HepG2 (cell line): ENCODE results near the gene TNS4. TPM values are rescaled to one million over a fixed set of nuclear protein-coding genes. Genes with fewer than 3 reads are reported as not detected.

Source experiments
- ATAC-seq: fragments of 200-7000 bp; cut with Tn5 transposase; 3 replicates; pipeline ENCODE4 v1.9.1; 2020; ENCODE audit warnings: mild to moderate bottlenecking, moderate library complexity
- BruUV-seq: library from RNA; stranded (reverse); fragments of 400-500 nt; replicated peaks from 2 replicates; lab custom pipeline; 2021; lab: Mats Ljungman, UMichigan
- CTCF ChIA-PET: fragments of 300-600 bp; formaldehyde crosslinking; extraction: SDS; loops from one replicate; lab custom pipeline; 2021; ENCODE audit warnings: low total read pairs, inconsistent platforms, low intra/inter-chr PET ratio; lab: Yijun Ruan, JAX
- POLR2A ChIA-PET: fragments of 350-600 bp; sonication (Branson Sonifier 250); formaldehyde crosslinking; loops from one replicate; lab custom pipeline; 2020; ENCODE audit warnings: antibody characterized with exemption, inconsistent platforms; lab: Yijun Ruan, JAX
- DNase-seq: peaks from one replicate; pipeline ENCODE4 v3.0.0-alpha.2; 2015; ENCODE audit warnings: low spot score
- FAIRE-seq: peaks from 3 replicates; lab custom pipeline; 2011; peaks lifted over from hg19 to GRCh38; lab: Jason Lieb, UNC
- H2AFZ ChIP-seq: one replicate; pipeline ENCODE4 v1.6.1; 2011; ENCODE audit warnings: low read length, inconsistent platforms
- H3K27ac ChIP-seq: fragments of 300-600 bp; 3 replicates; pipeline ENCODE4 v1.8.0; 2011; ENCODE audit warnings: mixed run types, mild to moderate bottlenecking, mixed read lengths, low read length, inconsistent platforms; ENCODE audit not compliant: insufficient read depth; ENCODE audit errors: extremely low read length
- H3K27me3 ChIP-seq, 2 experiments: fragments of 200-600 bp in 1 of 2; 2 replicates in 1 of 2; 3 replicates in 1 of 2; pipeline versions ENCODE4 v1.6.0 to v1.8.0; 2011; ENCODE audit warnings: low read length in 2 of 2, mild to moderate bottlenecking in 2 of 2, moderate library complexity in 2 of 2, inconsistent platforms in 1 of 2; ENCODE audit not compliant: insufficient read depth in 2 of 2, control insufficient read depth in 1 of 2
- H3K36me3 ChIP-seq, 2 experiments: fragments of 200-600 bp in 1 of 2; replicated peaks in 1 of 2; 2 replicates in 1 of 2; 3 replicates in 1 of 2; pipeline versions ENCODE4 v1.5.1 to v1.8.0; 2011; ENCODE audit warnings: low read length in 2 of 2, inconsistent platforms in 1 of 2; ENCODE audit not compliant: insufficient read depth in 2 of 2, control insufficient read depth in 1 of 2
- H3K4me1 ChIP-seq: 2 replicates; pipeline ENCODE4 v1.5.1; 2012; ENCODE audit warnings: low read length, inconsistent platforms; ENCODE audit not compliant: insufficient read depth
- H3K4me2 ChIP-seq: 2 replicates; pipeline ENCODE4 v1.6.0; 2011; ENCODE audit warnings: low read depth, low read length, inconsistent platforms
- H3K4me3 ChIP-seq, 3 experiments: fragments of 200-600 bp in 1 of 3; sonication (generic), shearing (Covaris generic) in 1 of 3; replicated peaks in 1 of 3; 2 replicates each; pipeline ENCODE4 v1.5.1; 2011 to 2016; ENCODE audit warnings: low read length in 3 of 3, inconsistent platforms in 2 of 3, low read depth in 2 of 3, mild to moderate bottlenecking in 2 of 3, control low read depth in 1 of 3, mixed read lengths in 1 of 3; ENCODE audit not compliant: insufficient read depth in 1 of 3
- H3K79me2 ChIP-seq: one replicate; pipeline ENCODE4 v1.6.1; 2011; ENCODE audit warnings: low read length, inconsistent platforms; ENCODE audit not compliant: insufficient read depth
- H3K9ac ChIP-seq: 2 replicates; pipeline ENCODE4 v1.6.0; 2011; ENCODE audit warnings: mild to moderate bottlenecking, low read depth, low read length, inconsistent platforms; ENCODE audit not compliant: insufficient read depth
- H3K9me3 ChIP-seq: 2 replicates; pipeline ENCODE4 v1.5.1; 2012; ENCODE audit warnings: mild to moderate bottlenecking, low read length
- H4K20me1 ChIP-seq: 2 replicates; pipeline ENCODE4 v1.6.0; 2011; ENCODE audit warnings: inconsistent platforms, mild to moderate bottlenecking, low read length, moderate library complexity; ENCODE audit not compliant: insufficient read depth
- BHLHE40 ChIP-seq: IDR thresholded peaks from 2 replicates; pipeline ENCODE4 v1.6.1; 2011; ENCODE audit warnings: low read length, improper control_type of control experiment
- FOXA3 ChIP-seq: IDR thresholded peaks from 2 replicates; pipeline ENCODE4 v1.6.1; 2016; ENCODE audit warnings: missing genetic modification reagents, missing compliant biosample characterization
- MXI1 ChIP-seq: IDR thresholded peaks from 3 replicates; pipeline ENCODE4 v1.6.1; 2012; ENCODE audit warnings: low read depth, low read length, inconsistent platforms, borderline replicate concordance
- PHF5A ChIP-seq: IDR thresholded peaks from one replicate; pipeline ENCODE4 v1.6.1; 2018; ENCODE audit warnings: low read depth, missing genetic modification reagents; ENCODE audit not compliant: unreplicated experiment
- SIX4 ChIP-seq: sonication (generic); formaldehyde crosslinking; IDR thresholded peaks from 2 replicates; pipeline ENCODE4 v1.4.0; 2020; ENCODE audit warnings: missing genetic modification reagents
- SNAPC2 ChIP-seq: sonication (generic); formaldehyde crosslinking; IDR thresholded peaks from 2 replicates; pipeline ENCODE4 v1.8.1; 2022; ENCODE audit warnings: mild to moderate bottlenecking, missing genetic modification reagents
- SSRP1 ChIP-seq: IDR thresholded peaks from 2 replicates; pipeline ENCODE4 v1.6.1; 2016; ENCODE audit warnings: control low read depth
- TBL1XR1 ChIP-seq: fragments of 150-350 bp; IDR thresholded peaks from 2 replicates; pipeline ENCODE4 v1.6.1; 2014; ENCODE audit warnings: borderline replicate concordance, low read length; ENCODE audit not compliant: partially characterized antibody
- TBX3 ChIP-seq: fragments of 450-650 bp; IDR thresholded peaks from 2 replicates; pipeline ENCODE4 v1.6.1; 2017; ENCODE audit warnings: antibody characterized with exemption, mild to moderate bottlenecking, inconsistent platforms, borderline replicate concordance
- ZBTB3 ChIP-seq: sonication (generic); formaldehyde crosslinking; IDR thresholded peaks from 2 replicates; pipeline ENCODE4 v1.4.0; 2020; ENCODE audit warnings: low read depth, mild to moderate bottlenecking, moderate library complexity, missing genetic modification reagents, borderline replicate concordance
- WGBS: methylation state at CpG from one replicate; pipeline ENCODE4 v1.1.6; 2017; ENCODE audit warnings: low lambda C conversion rate; 5-methylcytosine and 5-hydroxymethylcytosine counted together
- in situ Hi-C: cut with HindIII; loops from 2 replicates; pipeline ENCODE4 v1.10.0; 2017; ENCODE audit warnings: low pct_unique_long_range_greater_than_20kb; ENCODE audit not compliant: extremely low pct_ligation_motif_present
- intact Hi-C: fragments of 100-400 bp; cut with micrococcal nuclease; formaldehyde crosslinking; loops from one replicate; pipeline ENCODE4 v1.10.0; 2022; ENCODE audit not compliant: unreplicated experiment
- polyA plus RNA-seq, 8 experiments: library from polyadenylated mRNA; depleted of rRNA in 3 of 8; stranded (reverse) in 7 of 8; unstranded in 1 of 8; fragments of >200 nt; fragmentation: Illumina TruSeq in 4 of 8; extraction: Trizol in 4 of 8; gene quantifications; 2 replicates each; pipeline versions ENCODE4 v1.2.1 to v1.2.3, GENCODE V29; 2011 to 2016; ENCODE audit warnings: low read depth in 4 of 8, missing spikeins in 1 of 8, mixed read lengths in 1 of 8; ENCODE audit not compliant: insufficient read depth in 1 of 8
- total RNA-seq, 5 experiments: library from RNA; depleted of rRNA; stranded (reverse); fragments of >200 nt; fragmentation: Illumina TruSeq; extraction: Trizol; gene quantifications; 2 replicates each; pipeline ENCODE4 v1.2.3, GENCODE V29; 2016; ENCODE audit warnings: low read depth in 1 of 5
- TF ChIP-seq, protein P1 (sequence below): sonication (generic); formaldehyde crosslinking; IDR thresholded peaks from 2 replicates; pipeline ENCODE4 v1.5.0; 2020; ENCODE audit warnings: mild to moderate bottlenecking, missing genetic modification reagents, borderline replicate concordance
- TF ChIP-seq, protein P2 (sequence below): sonication (generic); formaldehyde crosslinking; IDR thresholded peaks from 2 replicates; pipeline ENCODE4 v1.5.0; 2020; ENCODE audit warnings: missing genetic modification reagents
- TF ChIP-seq, protein P3 (sequence below): sonication (generic); formaldehyde crosslinking; IDR thresholded peaks from 2 replicates; pipeline ENCODE4 v1.8.1; 2023; ENCODE audit warnings: mild to moderate bottlenecking, missing genetic modification reagents
- TF ChIP-seq, protein P4 (sequence below): sonication (generic); formaldehyde crosslinking; IDR thresholded peaks from 2 replicates; pipeline ENCODE4 v1.4.0; 2020; ENCODE audit warnings: missing genetic modification reagents, borderline replicate concordance

The TNS4 gene
- total and polyA plus RNA-seq, 2 of the 13 experiments (the other 11 are each of a cell fraction or from before 2014, with no cell fraction given) = 0.58 to 2.1 TPM

DNA sequence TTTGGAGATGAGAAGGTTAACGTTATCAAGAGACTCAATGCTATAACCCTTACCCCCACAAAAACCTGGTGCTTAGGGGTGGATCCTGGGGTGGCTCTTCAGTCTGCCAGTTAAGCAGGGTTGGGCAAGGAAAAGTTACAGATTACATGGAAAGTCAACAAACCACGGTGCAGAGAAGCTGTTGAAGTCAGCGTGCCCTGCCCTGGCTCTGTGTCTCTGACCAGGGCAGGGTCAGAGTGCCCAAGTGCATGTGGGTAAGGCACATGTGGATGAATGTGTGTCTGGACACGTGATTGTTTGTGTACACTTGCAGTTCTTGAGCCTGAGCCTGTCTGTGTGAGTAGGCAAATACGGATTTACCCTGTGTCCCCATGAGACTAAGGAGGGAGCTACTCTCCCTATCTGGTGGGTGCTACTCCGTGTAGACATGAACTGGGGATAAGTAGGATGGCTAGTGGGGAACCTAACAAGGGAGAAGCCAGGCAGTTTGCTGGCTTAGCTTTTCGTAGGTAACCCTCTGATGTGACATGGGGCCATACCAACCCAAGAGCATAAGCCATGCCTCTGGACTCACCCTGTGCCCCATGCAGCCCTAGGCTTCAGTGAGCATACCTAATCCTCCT, 52.7 kb downstream of the TNS4 start:
- in situ Hi-C loops = no loop called here
- peak; percentile 95 for DNase-seq
- WGBS = 1% methylated on average over 6 of the region's 7 CpGs
- no peaks in the 10 kb centered on the region for H3K79me2 ChIP-seq
- no TSS peak for BruUV-seq
- H3K4me2 ChIP-seq = peak overlapping the region; percentile 81
- H3K9ac ChIP-seq = peak overlapping the region; percentile 27
- H3K9me3 ChIP-seq = no peaks in the 10 kb centered on the region
- H3K36me3 ChIP-seq = peaks cover 0 to 5% of the 10 kb centered on the region in 2 experiments; a peak in 3 of 5 replicates
- FAIRE-seq = peak; percentile 98
- ATAC-seq = peak; percentile 80
- no peaks in the 10 kb centered on the region; a peak in 1 of 5 replicates for H3K27me3 ChIP-seq
- peaks cover 65% of the 10 kb centered on the region for H3K4me1 ChIP-seq
- H4K20me1 ChIP-seq = no peaks in the 10 kb centered on the region
- CTCF ChIA-PET = interaction anchor here (0.6 to 2.6 kb wide), 3 partner anchors 8 to 354 kb away, joined by 3 to 15 read pairs (median 4); no protein-coding TSS in a partner anchor
- POLR2A ChIA-PET = interaction anchor here (0.5 to 2.6 kb wide), 19 partner anchors 12 to 1240 kb away, joined by 3 to 15 read pairs (median 4); partner anchors contain the start of genes EIF1 and TOP2A
- peak overlapping the region in 2 of 3 experiments; percentile 10 to 58; a peak in 3 of 6 replicates for H3K4me3 ChIP-seq
- H2AFZ ChIP-seq = no peak overlapping the region
- peak overlapping the region; percentile 54 for H3K27ac ChIP-seq
- intact Hi-C loops = loop anchor here (1.0 kb wide), 1 partner anchor 86 kb away; no protein-coding TSS in a partner anchor
- TF ChIP-seq, protein P1, sequence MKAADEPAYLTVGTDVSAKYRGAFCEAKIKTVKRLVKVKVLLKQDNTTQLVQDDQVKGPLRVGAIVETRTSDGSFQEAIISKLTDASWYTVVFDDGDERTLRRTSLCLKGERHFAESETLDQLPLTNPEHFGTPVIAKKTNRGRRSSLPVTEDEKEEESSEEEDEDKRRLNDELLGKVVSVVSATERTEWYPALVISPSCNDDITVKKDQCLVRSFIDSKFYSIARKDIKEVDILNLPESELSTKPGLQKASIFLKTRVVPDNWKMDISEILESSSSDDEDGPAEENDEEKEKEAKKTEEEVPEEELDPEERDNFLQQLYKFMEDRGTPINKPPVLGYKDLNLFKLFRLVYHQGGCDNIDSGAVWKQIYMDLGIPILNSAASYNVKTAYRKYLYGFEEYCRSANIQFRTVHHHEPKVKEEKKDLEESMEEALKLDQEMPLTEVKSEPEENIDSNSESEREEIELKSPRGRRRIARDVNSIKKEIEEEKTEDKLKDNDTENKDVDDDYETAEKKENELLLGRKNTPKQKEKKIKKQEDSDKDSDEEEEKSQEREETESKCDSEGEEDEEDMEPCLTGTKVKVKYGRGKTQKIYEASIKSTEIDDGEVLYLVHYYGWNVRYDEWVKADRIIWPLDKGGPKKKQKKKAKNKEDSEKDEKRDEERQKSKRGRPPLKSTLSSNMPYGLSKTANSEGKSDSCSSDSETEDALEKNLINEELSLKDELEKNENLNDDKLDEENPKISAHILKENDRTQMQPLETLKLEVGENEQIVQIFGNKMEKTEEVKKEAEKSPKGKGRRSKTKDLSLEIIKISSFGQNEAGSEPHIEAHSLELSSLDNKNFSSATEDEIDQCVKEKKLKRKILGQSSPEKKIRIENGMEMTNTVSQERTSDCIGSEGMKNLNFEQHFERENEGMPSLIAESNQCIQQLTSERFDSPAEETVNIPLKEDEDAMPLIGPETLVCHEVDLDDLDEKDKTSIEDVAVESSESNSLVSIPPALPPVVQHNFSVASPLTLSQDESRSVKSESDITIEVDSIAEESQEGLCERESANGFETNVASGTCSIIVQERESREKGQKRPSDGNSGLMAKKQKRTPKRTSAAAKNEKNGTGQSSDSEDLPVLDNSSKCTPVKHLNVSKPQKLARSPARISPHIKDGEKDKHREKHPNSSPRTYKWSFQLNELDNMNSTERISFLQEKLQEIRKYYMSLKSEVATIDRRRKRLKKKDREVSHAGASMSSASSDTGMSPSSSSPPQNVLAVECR (CRISPR knock-in tag) = peak; percentile 83; the same call in 1 of the 2 replicates
- peak; percentile 57; the same call in 1 of the 2 replicates for TF ChIP-seq SNAPC2 (CRISPR knock-in tag)
- TF ChIP-seq FOXA3 = peak; percentile 99
- TF ChIP-seq SIX4 (CRISPR knock-in tag) = peak; percentile 69; the same call in 1 of the 2 replicates
- peak; percentile 68 for TF ChIP-seq PHF5A (CRISPR knock-in tag)
- TF ChIP-seq BHLHE40 = peak; percentile 88
- peak; percentile 92; the same call in 1 of the 2 replicates for TF ChIP-seq SSRP1 (CRISPR knock-in tag)
- TF ChIP-seq, protein P2, sequence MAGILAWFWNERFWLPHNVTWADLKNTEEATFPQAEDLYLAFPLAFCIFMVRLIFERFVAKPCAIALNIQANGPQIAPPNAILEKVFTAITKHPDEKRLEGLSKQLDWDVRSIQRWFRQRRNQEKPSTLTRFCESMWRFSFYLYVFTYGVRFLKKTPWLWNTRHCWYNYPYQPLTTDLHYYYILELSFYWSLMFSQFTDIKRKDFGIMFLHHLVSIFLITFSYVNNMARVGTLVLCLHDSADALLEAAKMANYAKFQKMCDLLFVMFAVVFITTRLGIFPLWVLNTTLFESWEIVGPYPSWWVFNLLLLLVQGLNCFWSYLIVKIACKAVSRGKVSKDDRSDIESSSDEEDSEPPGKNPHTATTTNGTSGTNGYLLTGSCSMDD (CRISPR knock-in tag) = 0 out of 2 replicates have a peak, but pooled peaks have one; percentile 35
- TF ChIP-seq, protein P3, sequence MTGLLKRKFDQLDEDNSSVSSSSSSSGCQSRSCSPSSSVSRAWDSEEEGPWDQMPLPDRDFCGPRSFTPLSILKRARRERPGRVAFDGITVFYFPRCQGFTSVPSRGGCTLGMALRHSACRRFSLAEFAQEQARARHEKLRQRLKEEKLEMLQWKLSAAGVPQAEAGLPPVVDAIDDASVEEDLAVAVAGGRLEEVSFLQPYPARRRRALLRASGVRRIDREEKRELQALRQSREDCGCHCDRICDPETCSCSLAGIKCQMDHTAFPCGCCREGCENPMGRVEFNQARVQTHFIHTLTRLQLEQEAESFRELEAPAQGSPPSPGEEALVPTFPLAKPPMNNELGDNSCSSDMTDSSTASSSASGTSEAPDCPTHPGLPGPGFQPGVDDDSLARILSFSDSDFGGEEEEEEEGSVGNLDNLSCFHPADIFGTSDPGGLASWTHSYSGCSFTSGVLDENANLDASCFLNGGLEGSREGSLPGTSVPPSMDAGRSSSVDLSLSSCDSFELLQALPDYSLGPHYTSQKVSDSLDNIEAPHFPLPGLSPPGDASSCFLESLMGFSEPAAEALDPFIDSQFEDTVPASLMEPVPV (CRISPR knock-in tag) = 0 out of 2 replicates have a peak, but pooled peaks have one; percentile 65
- peak; percentile 51; the same call in 1 of the 2 replicates for TF ChIP-seq TBX3
- peak; percentile 49 for TF ChIP-seq TBL1XR1
- TF ChIP-seq ZBTB3 (CRISPR knock-in tag) = peak; percentile 48; the same call in 1 of the 2 replicates
- TF ChIP-seq, protein P4, sequence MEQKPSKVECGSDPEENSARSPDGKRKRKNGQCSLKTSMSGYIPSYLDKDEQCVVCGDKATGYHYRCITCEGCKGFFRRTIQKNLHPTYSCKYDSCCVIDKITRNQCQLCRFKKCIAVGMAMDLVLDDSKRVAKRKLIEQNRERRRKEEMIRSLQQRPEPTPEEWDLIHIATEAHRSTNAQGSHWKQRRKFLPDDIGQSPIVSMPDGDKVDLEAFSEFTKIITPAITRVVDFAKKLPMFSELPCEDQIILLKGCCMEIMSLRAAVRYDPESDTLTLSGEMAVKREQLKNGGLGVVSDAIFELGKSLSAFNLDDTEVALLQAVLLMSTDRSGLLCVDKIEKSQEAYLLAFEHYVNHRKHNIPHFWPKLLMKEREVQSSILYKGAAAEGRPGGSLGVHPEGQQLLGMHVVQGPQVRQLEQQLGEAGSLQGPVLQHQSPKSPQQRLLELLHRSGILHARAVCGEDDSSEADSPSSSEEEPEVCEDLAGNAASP = peak; percentile 91
- peak; percentile 94; the same call in 2 of the 3 replicates for TF ChIP-seq MXI1
